D721Med (cell line): ENCODE measurements around the gene DEK.

Experiments used
- DNase-seq: peaks from one replicate; pipeline ENCODE4 v3.0.0; 2011; ENCODE audit warnings: low spot score; ENCODE audit not compliant: insufficient read length
- FAIRE-seq: peaks from 2 replicates; lab custom pipeline; 2011; peaks lifted over from hg19 to GRCh38; lab: Jason Lieb, UNC
- TF ChIP-seq, protein P1 (sequence below): IDR thresholded peaks from 2 replicates; pipeline ENCODE4 v1.5.1; 2012; ENCODE audit warnings: mild to moderate bottlenecking, control low read depth; ENCODE audit not compliant: insufficient read depth; ENCODE audit errors: missing control alignments

Gene DEK

DNA sequence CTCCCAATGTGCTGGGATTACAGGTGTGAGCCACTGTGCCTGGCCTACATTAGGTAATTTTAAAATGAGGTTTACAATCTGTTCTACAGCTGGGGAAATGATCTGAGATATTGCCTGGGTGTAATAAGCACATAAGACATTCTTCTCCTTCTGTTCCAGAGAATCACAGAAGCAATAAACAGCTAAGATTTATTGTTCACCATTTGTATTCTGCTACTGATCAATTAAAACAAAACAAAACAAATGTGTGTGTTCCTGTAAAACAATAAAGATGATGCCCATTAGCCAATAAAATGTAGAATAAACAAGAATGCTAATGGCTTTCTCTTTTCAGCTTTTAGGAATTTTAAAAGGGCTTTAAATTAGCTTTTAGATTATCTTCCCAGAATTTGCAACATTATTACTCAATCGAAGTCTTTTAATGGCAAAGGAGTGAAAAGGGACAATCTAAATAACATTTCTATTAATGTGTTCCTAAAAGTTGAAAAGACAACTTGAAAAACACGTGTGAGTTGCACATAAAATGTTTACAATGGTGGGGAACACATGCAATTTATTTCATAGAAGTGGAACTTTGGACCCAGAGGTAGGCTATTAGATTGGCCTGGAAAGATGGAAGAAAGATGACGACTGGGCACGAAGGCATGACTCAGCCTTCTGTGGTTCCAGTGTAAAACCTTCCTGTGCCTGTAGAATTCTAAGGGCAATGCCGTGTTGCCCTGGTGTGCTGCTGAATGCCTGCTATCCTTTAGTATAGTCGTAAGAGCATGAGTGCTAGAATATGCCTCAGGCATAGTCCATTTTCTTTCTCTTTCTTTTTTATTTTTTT is 29.0 kb upstream of the DEK start:
- DNase-seq: no peak
- TF ChIP-seq, protein P1, sequence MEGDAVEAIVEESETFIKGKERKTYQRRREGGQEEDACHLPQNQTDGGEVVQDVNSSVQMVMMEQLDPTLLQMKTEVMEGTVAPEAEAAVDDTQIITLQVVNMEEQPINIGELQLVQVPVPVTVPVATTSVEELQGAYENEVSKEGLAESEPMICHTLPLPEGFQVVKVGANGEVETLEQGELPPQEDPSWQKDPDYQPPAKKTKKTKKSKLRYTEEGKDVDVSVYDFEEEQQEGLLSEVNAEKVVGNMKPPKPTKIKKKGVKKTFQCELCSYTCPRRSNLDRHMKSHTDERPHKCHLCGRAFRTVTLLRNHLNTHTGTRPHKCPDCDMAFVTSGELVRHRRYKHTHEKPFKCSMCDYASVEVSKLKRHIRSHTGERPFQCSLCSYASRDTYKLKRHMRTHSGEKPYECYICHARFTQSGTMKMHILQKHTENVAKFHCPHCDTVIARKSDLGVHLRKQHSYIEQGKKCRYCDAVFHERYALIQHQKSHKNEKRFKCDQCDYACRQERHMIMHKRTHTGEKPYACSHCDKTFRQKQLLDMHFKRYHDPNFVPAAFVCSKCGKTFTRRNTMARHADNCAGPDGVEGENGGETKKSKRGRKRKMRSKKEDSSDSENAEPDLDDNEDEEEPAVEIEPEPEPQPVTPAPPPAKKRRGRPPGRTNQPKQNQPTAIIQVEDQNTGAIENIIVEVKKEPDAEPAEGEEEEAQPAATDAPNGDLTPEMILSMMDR: no peak
- no peak for FAIRE-seq

DNA sequence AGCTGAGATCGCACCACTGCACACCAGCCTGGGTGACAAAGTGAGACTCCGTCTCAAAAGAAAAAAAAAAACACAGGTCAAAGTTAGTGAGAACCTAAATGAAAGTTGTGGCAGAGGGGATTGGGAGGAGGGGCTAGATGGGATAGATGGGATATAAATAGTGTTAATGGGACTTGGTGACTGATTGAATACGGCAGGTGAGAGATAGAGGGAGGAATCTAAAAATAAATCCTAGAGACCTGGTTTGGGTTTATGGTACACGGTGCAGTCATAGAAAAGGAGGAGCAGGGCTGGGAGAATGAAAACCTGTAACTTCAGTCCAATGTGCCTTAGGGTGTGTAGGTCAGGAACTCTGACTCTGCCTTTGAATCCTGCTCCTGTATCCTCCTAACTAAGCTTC is 25.0 kb upstream of the DEK start:
- no peak for DNase-seq
- TF ChIP-seq, protein P1: no peak
- no peak for FAIRE-seq

DNA sequence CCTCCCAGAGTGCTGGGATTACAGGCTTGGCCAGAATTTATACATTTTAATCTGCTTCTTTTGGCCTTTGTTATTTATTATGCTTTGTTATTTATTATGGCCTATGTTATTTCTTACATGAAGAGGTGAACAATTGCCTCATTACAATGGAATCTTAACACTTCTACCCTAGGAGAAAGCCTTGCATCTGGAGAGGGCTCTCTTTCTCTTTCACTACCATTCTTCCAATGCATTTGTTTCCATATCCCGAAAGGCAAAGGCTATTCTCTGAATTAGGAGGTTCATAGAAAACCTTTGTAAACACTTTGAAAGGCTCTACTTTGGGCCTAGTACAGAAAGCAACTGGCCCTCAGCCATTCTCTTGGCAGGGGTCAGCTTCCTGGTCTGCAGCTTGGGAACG is 19.9 kb upstream of the DEK start:
- TF ChIP-seq, protein P1: no peak
- FAIRE-seq (no peak), DNase-seq (no peak)

GRCh38 chr6:18281564-18281963 is 17.2 kb upstream of the DEK start:
- FAIRE-seq (no peak), DNase-seq (no peak)
- TF ChIP-seq, protein P1: no peak

DNA sequence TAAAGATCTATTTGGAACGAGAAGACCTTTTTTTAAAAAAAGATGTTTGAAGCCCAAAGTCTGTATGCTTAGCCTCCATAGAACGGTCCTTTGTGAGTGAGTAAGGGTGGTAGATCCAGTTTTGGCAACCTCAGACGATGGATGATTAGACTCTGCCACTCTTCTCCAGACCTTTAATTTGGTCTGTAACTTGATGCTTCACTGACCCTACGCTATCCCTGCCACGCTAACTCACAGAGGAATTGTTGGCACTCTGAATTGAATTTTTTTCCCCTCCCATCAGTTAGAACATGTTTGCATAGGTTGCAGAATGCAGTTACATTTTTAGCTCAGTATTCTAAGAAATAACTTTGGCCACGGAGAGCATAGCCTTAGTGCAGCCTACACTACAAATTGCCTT is 15.8 kb upstream of the DEK start:
- TF ChIP-seq, protein P1: no peak
- DNase-seq (no peak), FAIRE-seq (no peak)

GRCh38 chr6:18279422-18279821 is 15.1 kb upstream of the DEK start:
- no peak for FAIRE-seq
- no peak for DNase-seq
- TF ChIP-seq, protein P1: no peak
